Stimulated activated CD4-positive, alpha-beta T cell treated with anti-CD3 and anti-CD28 coated beads, Interleukin-4, amount 100 ng/mL, for 4 hours (primary cell): ENCODE data around the gene SND1.

ENCODE experiments used
- DNase-seq, 2 experiments: peaks; one replicate each; pipeline ENCODE4 v3.0.0-alpha.2; 2020

Gene SND1

GRCh38 chr7:127840226-127840951, 188.4 kb downstream of the SND1 start:
- no peak for DNase-seq

- no peak for DNase-seq
Measured at GRCh38 chr7:127844165-127844564, 192.2 kb downstream of the SND1 start.

GRCh38 chr7:127844707-127845331, 192.8 kb downstream of the SND1 start:
- DNase-seq: no peak

GRCh38 chr7:127845522-127846214, 193.7 kb downstream of the SND1 start:
- no peak for DNase-seq

GRCh38 chr7:127847641-127848040, 195.6 kb downstream of the SND1 start:
- no peak for DNase-seq

- DNase-seq: no peak
Measured at GRCh38 chr7:127848241-127848640, 196.2 kb downstream of the SND1 start.

GRCh38 chr7:127850195-127850594, 198.2 kb downstream of the SND1 start:
- no peak for DNase-seq

- DNase-seq: no peak
Measured at GRCh38 chr7:127854383-127854782, 202.4 kb downstream of the SND1 start.

GRCh38 chr7:127857464-127857841, 205.5 kb downstream of the SND1 start:
- DNase-seq: no peak

- DNase-seq: no peak
Measured at GRCh38 chr7:127858091-127858914, 206.3 kb downstream of the SND1 start.

- no peak for DNase-seq
Measured at GRCh38 chr7:127858915-127859189, 206.9 kb downstream of the SND1 start.

GRCh38 chr7:127859330-127859729, 207.3 kb downstream of the SND1 start:
- DNase-seq: no peak

- DNase-seq: no peak
Measured at GRCh38 chr7:127862525-127862924, 210.5 kb downstream of the SND1 start.

- DNase-seq: no peak
Measured at GRCh38 chr7:127863082-127863481, 211.1 kb downstream of the SND1 start.

GRCh38 chr7:127865466-127865865, 213.5 kb downstream of the SND1 start:
- no peak for DNase-seq

- no peak for DNase-seq
Measured at GRCh38 chr7:127870231-127870907, 218.4 kb downstream of the SND1 start.

GRCh38 chr7:127871226-127871625, 219.2 kb downstream of the SND1 start:
- no peak for DNase-seq

- no peak for DNase-seq
Measured at GRCh38 chr7:127872122-127872521, 220.1 kb downstream of the SND1 start.

- no peak for DNase-seq
Measured at GRCh38 chr7:127873151-127873550, 221.2 kb downstream of the SND1 start.

- DNase-seq: no peak
Measured at GRCh38 chr7:127873715-127874636, 222.0 kb downstream of the SND1 start.

- DNase-seq: no peak
Measured at GRCh38 chr7:127874951-127875608, 223.1 kb downstream of the SND1 start.
